ENCODE results near the gene IKBKG.
"Not testable (repeated sequence)": the region's sequence is repeated elsewhere in the genome, so short reads cannot be mapped to it uniquely, and the experiment has no call there.

IKBKG gene

DNA sequence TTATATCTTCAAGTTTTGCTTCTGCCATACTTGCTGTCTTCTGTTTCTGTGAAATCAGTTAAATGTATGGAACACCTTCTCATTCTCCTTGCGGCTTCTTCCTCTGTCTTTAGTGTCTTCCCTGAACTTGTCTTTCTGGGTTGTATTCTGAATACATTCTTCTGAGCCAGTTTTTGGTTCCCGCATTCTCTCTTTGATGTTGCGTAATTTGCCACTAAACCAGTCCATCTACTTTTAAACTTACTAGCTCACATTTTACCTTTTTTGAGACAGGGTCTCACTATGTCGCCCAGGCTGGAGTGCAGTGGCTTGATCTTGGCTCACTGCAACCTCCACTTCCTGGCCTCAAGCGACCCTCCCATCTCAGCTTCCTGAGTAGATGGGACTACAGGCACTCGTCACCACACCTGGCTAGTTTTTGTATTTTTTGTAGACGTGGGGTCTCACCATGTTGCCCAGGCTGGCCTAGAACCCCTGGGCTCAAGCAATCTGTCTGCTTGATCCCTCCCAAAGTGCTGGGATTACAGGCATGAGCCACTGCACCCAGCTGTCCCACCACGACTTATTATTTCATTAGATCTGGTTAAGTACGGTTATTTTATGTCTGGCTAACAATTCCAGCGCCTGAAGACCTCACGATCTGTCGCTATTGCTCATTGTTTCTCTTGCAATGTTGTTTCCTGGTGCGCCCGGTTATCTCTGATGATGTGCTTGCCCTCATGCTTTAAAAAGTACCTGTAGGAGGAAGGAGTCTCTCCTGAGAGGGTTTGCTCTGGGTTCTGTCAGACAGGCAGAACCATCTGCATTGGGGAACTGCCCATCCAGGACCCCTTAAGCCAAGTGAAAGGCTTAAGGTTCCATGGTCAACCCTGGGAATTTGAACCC lies 21.6 kb upstream of the IKBKG start:
- no peak for DNase-seq

DNA sequence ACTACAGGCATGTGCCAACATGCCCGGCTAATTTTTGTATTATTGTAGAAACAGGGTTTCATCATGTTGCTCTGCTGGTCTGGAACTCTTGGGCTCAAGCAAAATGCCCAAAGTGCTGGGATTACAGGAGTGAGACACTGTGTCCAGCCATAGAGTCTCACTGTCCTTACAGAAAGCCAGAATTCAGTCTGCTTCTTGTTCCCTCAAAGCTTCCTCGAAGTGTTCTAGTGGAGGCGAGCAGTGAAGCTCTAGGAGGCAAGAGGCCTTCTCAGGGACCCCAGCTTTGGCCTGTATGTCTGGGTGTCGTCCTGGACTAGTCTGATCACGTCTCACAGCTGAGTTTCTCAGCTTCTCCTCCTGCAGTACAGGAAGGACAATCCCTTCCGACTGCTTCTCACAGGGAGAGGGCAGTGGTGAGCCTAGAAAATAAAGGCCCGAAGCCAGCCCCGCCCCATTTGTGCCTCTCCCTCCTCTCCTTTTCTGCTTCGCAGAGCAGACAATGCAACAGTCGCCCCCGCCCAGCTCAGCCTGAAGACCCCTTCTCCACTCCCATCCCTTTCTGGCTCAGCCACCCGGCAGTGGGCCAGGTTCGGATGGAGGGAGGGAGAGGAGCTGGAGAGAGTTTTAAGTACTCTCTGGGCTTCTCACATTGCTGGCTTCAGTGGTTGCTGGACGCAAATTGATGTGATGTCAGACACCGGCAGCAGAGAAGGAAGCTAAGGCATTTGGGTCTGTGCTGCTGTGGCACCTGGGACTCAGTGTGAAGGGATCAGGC lies 20.3 kb upstream of the IKBKG start:
- peak in 50 of 56 donors; percentile 1 to 76 (median 50) for DNase-seq

DNA sequence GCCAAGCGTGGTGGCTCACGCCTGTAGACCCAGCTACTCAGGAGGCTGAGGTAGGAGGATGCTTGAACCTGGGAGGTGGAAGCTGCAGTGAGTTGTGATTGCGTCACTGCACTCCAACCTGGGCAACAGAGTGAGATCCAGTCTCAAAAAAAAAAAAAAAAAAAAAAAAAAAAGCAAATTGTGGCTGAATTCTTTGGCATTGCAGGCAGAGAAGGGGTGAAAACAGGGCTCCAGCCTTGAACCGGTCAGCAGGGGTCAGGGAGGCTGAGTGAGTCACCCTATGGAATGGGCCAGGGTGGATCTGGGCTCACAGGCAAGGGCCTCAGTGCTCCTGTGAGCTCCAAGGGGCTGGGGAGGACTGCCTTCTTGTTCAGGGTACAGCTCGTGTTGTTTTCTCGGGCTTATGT lies 18.2 kb upstream of the IKBKG start:
- no peak for DNase-seq

DNA sequence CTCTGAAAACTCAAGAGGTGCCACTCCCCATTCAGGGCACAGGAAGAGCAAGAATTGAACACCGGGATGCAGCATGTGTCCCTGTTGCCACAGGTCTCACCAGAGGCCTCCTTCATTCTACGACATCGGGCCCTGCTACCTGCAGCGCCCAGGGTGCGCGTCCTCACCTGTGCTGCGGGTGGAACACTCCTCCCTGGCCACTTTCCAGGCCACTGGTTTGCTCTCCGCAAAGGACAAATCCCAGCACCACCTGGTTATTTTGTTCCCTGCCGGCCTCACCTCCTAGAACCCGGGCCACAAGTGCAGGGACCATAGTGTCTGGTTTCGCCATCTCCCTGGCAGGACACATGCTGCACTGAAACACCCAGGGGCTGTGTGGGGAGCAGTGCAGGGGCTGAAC lies 17.1 kb upstream of the IKBKG start:
- no peak for DNase-seq

DNA sequence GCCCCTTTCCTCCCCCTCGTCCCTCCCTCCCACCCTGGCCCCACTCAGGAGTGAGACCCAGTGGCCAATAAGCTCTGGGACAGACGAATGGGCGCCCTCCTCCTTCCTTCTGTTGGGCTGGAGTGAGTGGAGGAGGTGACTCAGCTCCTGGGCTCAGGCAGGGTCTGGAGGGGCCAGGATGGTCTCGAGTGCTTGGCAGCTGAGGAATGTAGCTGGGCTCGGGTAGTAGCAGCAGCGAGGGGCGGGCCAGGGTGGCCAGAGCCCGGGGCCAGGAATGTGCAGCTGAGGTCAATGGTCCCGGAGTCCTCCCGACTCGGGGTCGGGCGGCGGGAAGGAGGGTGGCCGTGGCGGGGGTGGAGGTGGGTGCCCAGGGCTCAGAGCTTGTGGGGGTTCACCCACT lies 15.8 kb upstream of the IKBKG start:
- no peak for DNase-seq

DNA sequence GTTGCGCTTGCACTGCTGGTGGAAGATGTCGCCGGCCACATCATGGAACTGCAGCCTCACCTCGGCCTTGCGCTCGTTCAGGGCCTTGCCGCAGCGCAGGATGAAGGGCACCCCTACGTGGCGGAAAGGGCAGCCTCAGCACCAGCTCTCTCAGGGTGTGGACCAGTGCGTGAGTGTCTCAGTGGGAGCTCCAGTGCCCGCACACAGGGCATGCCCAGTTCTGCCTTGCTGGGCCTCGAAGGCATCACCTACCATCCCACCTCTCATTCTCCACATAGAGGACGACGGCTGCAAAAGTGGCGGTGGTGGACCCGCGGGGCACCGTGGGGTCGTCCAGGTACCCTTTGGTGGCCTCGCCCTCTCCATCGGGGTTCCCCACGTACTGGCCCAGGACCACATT lies 14.7 kb upstream of the IKBKG start:
- no peak for DNase-seq

DNA sequence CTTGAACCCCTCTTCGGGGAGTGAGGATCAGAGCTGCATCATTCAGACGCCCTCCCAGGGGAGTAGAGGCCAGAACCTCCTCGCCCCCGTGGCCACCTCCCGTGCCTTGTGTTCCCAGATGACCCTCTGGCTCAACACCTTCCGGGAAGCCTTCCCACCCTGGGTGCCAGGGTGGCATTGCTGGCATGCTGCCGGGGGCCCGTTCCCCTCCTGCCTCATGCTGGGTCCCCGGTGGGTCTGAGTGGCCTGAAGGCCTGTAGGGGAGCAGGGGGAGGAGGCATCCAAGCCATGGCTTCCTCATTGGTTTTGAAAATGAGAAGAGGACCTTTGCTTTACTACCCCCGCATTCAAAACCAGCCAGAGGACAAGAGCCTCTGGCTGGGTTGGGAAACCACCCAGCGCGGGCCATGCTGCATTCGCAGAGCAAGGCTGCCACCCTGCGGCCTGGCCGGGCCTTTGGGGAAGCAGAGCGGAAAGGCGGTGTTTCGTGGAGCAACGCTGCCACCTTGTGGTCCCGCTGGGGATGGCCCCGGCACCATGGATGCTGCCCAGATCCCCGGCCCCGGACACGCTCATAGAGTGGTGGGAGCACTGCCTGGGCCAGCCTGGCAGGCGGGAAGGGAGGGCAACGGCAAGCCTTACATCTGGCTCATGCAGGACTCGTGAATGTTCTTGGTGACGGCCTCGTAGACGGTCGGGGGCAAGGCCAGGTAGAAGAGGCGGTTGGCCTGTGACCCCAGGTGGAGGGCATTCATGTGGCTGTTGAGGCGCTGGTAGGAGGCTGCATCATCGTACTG lies 12.7 kb upstream of the IKBKG start:
- peak in 53 of 56 donors; percentile 22 to 93 (median 74) for DNase-seq

DNA sequence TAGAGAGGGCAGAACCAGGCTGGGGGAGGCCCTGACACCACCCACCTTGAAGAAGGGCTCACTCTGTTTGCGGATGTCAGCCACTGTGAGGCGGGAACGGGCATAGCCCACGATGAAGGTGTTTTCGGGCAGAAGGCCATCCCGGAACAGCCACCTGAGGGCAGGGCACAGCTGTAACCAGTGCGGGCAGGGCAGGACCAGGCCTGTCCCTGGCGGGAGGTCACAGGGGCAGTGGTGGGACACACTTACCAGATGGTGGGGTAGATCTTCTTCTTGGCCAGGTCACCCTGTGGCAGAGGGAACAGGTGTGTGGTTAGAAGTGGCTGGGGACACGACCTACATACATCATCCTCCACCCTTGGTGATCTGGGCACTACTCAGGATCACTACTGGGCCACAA lies 11.5 kb upstream of the IKBKG start:
- no peak for DNase-seq

DNA sequence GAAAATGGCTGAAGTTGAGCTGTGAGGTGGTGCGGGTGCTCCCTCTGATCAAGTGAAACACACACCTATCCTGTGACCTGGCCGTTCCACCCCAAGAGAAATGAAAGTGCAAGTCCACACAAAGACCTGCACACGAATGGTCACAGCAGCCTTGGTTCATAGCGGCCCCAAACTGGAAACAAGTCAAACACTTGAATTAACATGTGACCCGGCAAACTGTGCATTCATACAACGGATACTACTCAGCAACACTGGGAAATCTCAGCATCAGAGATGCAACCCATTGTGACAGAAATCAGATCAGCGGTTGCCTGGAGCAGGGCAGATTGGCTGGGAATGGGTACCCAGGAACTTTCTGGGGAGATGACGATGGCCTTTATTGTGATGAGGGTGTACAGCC lies 8.3 kb upstream of the IKBKG start:
- DNase-seq: peak in 6 of 56 donors; percentile 0 to 27 (median 5)

DNA sequence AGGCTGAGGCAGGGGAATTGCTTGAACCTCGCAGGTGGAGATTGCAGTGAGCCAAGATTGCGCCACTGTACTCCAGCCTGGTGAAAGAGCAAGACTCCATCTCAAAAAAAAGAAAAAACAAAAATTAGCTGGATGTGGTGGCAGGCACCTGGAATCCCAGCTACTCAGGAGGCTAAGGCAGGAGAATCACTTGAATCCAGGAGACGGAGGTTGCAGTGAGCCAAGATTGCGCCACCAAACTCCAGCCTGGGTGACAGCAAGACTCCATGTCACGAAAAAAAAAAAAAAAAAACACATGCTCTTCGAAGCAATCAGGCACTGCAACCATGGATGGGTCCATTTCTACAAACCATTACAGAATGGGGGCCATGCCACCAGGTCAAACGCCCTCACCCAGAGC lies 7.1 kb upstream of the IKBKG start:
- DNase-seq: not testable (repeated sequence)

DNA sequence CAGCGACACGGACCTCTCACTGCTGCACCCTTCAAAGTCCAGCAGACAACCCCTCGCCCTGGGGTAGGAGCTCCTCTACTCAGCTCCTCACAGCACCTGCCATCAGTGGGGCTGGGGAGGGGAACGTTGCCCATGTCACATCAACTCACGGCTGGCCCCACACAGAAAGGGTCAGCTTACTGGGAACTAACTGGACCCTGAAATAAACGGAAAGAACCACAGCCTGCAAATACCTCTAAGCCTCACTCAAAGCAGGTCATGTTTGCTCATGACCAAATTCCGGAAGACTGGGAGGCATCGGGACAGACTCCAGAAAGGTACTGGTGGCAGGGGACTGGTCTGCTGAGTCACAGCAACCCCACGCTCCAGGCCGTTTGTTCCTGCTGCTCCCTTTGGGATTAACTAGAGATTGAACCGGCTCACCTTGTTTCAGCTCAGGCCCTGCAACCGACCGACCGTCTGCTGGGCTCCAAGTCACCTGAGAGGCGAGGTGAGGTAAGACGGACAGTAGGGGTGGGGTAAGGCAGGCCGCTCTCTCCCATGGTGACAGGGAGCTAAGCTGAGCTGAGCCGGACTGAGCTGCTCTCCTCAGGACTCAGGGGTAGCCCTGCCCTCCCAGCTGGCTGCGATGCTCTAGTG lies 6.4 kb upstream of the IKBKG start:
- DNase-seq: no peak

DNA sequence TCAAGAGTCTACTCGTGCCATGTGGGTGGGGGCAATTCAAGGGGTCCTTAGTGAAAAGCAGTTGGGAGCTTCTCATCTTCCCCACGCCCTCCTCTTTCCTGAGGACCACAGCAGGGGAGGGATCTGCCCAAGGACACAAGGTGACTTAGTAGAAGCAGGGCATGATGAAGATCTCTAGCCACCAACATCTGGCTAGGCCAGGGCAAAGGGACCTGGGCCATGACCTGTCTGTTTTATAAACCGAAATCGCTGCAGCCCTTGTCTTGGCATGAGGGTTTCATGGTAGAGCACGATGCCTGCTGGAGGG lies 5.9 kb upstream of the IKBKG start:
- DNase-seq: no peak

DNA sequence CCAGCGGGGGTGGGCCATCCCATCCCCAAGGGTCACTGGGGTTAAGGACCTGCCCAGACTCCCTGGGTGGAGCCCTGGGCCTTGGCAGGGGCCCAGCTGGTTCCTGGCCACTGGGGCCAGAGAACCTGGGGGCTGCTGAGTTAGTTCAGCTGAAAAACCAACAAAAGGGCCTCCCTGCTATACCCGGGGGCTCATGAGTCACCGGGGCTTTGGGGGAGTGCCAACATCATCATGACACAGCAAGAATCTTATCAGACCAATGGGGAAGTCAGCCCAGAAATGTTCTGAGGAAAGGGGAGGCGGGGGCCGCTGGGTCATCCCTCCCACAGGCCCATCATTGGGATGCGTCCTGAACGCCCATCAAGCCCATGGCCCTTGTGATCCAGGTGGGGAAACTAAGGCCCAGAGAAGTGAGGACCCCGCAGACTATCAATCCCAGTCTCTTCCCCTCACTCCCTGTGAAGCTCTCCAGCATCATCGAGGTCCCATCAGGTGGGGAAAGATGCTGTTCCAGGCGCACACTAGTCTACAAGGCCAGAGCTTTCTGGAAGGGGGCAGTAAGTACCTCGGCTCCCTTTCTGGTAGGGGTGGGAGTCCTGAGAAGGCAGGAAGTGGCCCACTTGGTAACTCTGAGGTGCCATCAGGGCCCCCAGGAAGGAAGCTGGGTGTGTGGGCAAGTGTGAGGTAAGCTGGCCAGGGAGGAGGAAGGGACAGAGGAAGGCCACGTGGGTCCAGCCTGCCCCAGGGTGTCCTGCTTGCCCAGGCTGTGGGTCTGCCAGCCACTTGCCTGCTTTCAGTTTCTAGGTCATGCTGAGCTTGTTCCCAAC lies 5.3 kb upstream of the IKBKG start:
- DNase-seq: peak in 27 of 56 donors; percentile 0 to 65 (median 22)

DNA sequence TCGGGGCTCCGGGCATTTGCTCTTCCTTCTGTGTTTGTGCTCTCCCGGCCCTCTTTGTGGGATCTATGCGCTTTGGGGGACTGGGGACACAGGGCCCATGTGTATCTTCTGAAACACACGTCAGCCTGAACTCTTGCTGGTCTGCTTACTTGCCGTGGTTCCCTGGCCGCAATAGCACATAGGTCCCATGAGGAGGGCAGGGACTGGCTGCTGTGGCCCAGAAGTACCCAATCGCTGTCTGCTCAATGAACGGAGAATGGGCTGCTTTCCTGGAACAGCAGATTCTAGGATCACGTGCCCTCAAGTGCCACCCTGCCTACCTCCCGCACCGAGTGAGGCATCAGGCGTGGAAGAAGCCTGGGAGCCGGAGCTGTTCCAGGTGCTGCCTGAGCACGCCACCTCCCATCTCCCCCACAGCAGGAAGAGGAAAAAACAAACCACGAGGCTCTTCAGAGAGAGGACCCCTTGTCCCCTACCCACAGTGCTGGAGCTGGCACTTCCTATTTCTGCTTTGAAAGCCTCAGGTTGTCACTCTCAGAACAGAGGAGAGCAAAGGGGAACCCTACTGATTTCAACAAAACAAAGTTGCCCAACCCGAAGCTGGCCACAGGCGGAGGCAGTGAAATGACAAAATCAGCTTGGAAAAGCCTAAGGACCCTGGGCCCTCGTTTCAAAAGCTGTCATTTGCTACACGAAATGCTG lies 4.5 kb upstream of the IKBKG start:
- peak in 5 of 56 donors; percentile 0 to 24 (median 8) for DNase-seq

DNA sequence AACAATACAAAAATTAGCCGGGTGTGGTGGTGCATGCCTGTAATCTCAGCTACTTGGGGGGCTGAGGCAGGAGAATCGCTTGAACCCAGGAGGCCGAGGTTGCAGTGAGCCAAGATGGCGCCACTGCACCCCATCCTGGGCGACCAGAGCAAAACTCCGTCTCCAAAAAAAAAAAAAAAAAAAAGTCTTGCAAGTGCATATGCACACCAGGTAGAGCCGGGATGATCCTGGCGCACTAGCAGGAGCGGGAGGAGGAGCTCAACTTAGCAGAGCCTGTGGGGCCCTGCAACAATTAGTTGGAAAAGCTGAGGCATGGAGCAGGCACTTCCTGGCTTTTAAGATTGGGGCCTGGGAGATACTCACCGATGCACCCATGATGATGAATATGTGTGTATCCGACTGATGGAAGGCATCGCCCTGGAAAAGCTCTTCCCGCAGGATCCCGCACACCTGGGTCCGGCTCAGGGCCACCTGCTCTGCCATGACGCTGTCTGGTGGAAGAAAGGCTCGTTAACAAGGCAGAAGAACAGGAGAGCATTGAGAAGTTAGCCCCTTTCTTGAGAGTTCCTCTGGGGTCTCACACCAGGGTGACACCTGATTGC lies 1.6 kb upstream of the IKBKG start:
- no peak for DNase-seq

DNA sequence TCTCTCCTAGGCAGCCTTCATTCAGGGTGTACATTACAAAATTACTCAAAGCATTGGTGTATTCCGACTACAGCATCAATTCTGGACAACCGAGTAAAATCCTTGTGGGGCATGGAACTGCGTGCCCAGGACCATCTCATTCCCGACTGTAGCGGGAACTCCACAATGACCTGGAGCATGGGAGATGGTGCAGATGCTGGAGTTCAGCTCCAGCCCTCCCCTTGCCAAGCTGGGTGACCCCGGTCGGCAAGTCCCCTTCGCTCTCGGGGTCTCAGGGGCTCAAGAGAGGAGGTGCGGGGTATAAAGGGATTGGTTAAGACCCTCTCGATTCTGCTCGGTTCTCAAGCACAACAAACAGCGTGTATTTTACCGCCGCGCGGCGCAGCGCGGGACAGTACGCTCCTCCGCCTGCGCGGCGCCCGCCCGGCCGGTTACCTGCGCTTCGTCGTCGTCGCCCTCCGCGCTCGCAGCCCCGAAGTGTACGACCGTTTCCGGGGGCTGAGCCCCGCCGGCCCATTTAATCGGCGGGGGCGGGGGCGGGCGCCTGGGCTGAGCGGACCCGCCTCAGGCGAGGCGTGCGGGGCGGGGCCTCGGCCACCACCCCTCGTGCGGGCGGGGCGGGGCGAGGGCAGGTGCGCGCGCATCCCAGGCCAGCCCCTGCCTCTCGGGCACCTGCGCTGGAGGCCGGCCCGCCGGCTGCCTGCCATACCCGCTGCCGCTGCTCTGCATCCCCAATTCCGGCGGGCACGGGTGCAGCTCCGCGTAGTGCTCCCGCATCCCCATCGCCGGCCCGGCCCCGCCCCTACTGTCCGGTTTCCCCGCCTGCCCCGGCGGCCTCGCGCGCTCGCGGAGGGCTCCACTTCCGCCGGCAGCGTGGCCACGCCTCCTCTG lies 821 bp upstream of the IKBKG start, which contains the start of gene G6PD:
TSS of gene G6PD (minus strand) at position 493 of the 891 bp plus-strand sequence. CDS start 691 bp downstream, outside the sequence.
- peak in 32 of 56 donors; percentile 31 to 85 (median 72) for DNase-seq

DNA sequence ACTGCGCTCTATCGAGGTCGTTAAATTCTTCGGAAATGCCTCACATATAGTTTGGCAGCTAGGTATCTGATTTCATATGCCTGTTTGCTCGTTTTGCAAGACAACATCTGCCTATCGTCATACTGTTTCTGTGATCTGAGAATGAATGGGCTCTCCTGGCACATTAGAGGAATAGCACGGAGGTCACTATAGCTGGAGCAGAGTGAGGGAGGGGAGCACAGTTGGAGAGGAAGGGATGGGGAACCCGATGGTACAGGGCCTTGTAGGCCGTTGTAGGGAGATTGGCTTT lies 552 bp downstream of the IKBKG start:
- DNase-seq: no peak

DNA sequence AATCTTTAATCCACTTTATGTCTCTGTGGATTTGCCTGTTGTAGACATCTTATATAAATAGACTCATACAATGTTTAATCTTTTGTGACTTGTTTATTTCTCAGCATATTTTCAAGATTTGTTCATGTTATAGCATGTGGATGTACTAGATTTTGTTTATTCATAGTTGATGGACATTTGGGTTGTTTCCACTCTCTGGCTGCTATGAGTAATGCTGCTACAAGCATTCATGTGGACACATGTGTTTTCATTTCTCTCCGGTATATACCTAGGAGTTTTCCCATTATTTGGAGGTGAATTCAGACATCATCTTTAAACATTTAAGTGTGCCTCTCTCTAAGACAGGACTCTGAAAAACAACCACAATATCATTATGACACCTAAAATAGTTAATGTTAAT lies 2.3 kb downstream of the IKBKG start:
- DNase-seq: no peak

Measured in nucleus accumbens (tissue), 56 donors.